HG02610 (cell line): ENCODE results near the gene TTC3.

ENCODE experiments used
- ATAC-seq: cut with Tn5 transposase; IDR thresholded peaks from one replicate; pipeline ENCODE4 v1.9.1; 2021; ENCODE audit warnings: mild to moderate bottlenecking, moderate library complexity; ENCODE audit not compliant: unreplicated experiment

The TTC3 gene

GRCh38 chr21:37061926-37062592, 11.0 kb upstream of the TTC3 start:
- ATAC-seq, result no peak

DNA sequence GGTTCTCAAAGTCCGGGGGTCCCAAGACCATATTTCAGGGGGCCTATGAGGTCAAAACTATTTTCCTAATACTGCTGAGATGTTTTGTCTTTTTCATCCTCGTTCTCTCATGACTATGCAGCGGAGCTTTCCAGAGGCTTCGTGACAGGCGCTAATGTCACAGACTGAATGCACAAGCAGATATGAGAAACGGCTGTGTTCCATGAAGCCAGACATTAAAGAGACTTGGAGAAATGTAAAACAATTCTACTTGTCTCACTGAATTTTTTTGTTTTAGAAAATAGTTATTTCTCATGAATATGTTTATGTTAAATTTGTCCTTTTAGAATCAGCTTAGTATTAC, 10.5 kb upstream of the TTC3 start:
- ATAC-seq, result no peak

- ATAC-seq, result no peak
Observed at GRCh38 chr21:37063433-37063832, 9.6 kb upstream of the TTC3 start.

- no peak for ATAC-seq
Observed at GRCh38 chr21:37064841-37065240, 8.2 kb upstream of the TTC3 start.

- no peak for ATAC-seq
Observed at GRCh38 chr21:37065561-37066177, 7.4 kb upstream of the TTC3 start.

GRCh38 chr21:37071561-37072273, 1.3 kb upstream of the TTC3 start:
- no peak for ATAC-seq

DNA sequence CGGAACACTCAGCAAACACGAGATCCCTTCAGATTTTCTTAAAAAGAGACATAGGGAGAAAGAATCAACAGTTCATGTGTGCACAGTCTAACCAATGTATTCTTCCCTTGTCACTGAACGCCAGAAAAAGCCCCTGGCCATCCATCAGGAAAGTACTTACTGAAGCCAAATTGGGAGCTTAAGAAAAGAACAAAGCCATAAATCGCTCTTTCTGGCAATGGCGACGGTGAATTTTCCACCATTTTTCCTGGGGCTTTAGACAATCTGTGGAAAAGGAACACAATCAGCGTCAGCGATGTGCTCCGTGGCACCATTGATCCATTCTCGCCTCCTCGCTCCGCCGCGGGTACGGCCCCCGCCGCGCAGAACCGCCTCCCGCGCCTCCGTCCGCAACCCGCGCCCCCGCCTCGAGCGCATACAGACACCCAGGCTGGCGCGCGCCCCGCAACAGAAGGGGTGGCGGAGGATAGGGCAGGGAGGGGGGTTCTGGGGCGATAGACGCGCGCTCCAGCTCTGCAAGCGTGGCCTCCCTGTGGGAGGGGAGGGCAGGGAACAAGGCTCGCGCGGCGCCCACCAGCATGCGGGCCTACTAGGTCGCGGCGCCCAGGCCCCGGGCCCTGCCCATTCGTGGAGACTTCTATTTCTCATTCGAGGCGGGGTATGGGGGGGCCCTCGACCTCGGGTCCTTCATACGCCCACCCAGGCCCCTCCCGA, 623 bp upstream of the TTC3 start:
- peak; percentile 34 for ATAC-seq

DNA sequence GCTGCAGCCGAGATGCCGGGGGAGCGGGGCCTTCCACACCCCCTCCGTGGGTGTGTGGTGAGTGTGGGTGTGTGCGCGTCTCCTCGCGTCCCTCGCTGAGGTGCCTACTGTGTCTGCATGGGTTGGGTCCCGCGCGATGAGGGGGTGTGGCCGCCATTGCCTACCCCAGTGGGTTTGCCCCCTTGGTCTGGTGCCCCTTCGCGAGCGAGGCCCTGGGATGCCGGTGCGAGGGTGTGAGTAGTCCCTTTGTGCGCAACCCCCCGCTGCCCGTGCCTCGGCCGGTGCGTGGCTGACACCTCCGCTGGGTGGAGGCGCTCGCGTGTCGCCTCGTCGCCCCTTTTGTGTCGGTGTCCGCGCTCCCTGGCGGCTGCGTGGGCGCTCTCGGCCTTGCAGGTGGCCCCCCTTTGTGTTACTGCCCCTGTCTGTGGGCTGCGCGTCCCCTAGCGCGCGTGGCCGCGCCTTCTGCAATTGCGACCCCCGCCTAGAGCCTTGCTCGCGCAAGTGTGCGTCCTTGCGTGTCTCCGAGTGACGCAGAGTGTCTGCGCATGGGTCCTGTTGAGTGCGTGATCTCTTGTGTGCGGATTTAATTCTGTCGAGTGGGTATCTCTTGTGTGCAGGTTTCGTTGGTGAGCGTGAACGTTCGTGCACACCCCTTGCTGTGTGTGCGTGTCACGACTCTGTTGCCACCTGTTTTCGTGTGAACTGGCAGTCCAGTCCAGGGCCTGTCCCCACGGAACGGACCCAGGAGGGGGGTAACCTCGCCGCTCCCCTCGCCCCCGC, 553 bp downstream of the TTC3 start:
- peak; percentile 21 for ATAC-seq

GRCh38 chr21:37074197-37074510, 1.1 kb downstream of the TTC3 start:
- no peak for ATAC-seq

- no peak for ATAC-seq
Observed at GRCh38 chr21:37074546-37074945, 1.5 kb downstream of the TTC3 start.

DNA sequence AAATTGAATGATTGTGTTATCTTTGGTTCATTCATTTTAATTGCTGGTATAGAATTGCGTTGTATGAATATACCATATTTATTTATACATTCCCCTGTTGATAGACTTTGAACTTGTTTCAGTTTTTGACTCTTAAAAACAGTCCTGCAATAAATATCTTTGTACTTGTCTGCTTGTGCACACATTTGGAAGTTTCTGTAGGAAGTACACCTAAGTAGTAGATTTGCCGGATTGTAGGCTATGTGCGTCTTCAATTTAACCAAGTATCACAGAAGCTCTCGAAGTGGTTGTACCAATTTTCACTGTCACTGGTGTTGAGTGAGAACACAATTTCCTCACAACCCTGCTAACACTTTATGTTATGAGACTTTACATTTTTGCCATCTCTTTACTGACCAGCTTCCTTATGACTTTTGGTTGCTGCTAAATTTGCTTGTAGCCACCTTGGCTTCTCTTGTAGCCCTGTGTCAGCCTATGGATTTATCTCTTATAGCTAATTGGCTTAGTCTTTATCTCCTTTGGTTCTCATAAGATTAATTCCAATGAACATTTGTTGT, 2.2 kb downstream of the TTC3 start:
- no peak for ATAC-seq

DNA sequence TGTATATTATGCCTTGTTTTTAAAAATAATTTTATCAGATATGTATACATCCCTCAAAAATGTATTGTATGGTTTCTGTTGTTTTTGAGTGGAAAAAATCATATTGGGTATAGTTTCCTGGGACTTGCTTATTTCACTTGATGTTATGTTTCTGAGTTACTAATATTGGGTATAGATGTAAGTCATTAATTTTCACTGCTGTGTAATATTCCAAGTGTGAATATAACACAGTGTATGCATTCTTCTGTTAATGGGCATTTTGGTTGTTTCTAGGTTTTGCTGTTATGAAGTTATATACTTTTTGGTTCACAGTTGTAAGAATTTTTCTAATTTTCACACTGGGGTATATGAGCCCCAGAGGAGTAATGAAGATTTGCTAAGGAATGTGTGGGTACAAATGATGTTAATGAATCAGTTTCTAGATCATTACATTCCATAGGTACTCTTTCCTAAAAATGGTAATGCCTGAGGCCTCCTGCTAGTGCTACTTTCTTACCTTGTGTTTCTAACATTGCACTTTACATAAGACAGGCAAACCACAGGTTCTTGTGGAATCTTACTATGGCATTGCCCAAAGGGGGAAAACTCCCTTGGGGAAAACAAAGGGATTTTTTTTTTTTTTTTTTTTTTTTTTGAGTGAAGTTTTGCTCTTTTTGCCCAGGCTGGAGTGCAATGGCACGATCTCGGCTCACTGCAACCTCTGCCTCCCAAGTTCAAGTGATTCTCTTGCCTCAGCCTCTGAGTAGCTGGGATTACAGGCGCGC, 3.2 kb downstream of the TTC3 start:
- ATAC-seq, result no peak

- ATAC-seq, result no peak
Observed at GRCh38 chr21:37077403-37077802, 4.3 kb downstream of the TTC3 start.

GRCh38 chr21:37079211-37079824, 6.3 kb downstream of the TTC3 start:
- ATAC-seq, result no peak

DNA sequence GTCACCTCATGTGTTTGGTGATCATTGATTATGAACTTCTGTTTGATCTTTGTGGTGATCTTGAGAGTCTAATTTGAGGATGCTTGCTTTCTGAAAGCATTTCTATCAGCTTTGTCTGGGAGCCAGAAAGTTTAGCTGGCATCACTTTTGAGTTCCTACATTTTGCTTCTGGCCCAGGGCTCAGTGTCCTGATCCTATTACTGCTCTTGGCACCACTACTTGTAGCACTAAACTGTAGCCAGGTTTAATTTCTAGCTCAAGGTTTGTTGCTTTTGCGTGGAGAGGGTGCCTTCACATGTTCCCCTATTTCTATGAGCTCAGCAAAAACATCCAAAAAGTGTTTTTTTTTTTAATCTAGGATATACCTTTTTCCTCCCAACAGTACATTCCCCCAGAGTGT, 9.3 kb downstream of the TTC3 start:
- no peak for ATAC-seq

DNA sequence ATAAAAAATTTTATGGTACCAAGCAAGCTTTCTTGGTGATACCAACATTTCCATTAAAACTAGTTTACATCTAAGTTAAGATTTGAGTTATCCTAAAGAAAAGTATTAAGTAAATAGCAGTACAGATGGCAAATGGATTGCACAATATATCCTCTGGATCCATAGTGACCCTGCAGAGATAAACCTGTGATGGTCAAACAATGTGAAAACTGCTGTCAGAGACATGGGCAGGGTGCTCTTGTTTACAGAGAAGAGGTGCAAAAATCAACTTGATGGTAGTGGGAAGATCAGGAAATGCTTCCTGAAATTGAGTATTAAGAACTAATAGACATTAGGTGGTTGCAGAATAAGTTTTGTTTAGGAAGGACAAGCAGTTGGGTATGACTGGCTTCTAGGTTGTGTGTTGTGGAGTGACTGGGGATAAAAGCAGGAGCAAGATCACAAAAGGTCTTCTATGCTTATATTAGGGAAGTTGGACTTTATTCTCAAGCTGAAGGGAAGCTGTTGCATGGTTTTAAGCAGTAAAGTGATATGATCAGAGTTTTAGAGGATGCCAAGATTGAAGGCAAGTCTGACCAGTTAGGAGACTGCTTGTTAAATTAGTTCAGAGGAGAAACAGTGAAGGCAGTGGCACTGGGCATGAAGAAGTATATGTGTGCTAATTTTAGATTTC, 9.9 kb downstream of the TTC3 start:
- ATAC-seq, result no peak

DNA sequence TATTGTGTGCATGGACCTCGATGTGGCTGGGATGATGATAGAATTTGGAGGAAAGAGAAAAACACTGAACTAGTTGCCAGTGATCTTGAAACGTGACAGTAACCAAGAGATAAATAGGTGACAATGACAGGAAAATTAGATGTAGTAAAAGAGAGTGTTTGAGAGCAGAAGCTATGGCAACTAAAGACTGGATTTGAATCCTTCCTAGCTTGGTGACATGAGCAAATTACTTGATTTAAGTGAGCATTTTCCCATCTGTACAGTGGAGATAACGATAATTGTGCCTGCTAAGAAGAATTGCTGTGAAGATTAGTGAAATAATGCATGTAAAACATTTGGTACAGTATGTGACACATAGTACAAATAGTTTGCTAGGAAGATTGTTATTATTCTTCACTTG, 12.7 kb downstream of the TTC3 start:
- ATAC-seq, result no peak

- no peak for ATAC-seq
Observed at GRCh38 chr21:37087188-37087587, 14.1 kb downstream of the TTC3 start.

- ATAC-seq, result no peak
Observed at GRCh38 chr21:37088186-37088735, 15.2 kb downstream of the TTC3 start.
